SKM-1 treated with dmso at 0.1 percent for 144 hours (cell line): ENCODE measurements around the gene PRRT2.

Experiments
- DNase-seq: peaks from one replicate; lab custom pipeline; 2025; ENCODE audit not compliant: unreplicated experiment; lab: John Stamatoyannopoulos, UW

Gene PRRT2

DNA sequence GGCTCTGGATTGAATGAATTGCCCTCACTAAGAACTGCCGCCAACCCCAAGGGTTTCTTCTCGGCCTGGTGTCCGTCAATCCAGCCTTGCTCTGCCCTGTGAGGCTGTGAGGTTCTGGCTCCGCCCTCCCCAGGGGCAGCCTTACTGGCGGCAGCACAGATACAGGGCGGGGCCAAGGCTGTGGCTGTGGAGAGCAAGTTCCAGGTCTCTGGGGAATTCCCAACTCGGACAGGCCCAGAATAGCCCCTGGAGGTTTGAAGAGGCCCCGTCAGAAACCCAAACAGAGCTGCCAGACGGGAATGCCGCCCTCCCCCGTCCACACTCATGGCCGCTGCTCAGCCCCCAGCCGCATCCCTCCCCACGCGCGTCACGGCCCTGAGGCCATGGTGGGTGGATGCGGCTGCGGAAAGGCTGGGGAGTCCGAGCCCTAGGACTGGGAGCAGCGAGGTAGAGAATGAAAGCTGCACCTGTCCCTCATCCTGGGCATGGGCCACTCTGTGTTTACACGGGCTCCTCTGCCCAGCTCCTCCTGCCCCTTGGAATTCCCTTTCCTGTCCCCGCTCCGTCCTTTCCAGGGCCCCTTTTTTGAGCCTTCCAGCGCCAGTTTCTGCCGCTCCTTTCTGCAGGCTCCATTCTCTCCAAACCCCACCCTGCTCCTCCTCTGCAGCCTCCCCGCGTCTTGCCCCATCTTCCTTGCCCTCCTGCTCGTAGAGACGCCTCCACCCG is 660 bp upstream of the PRRT2 start:
- no peak for DNase-seq

DNA sequence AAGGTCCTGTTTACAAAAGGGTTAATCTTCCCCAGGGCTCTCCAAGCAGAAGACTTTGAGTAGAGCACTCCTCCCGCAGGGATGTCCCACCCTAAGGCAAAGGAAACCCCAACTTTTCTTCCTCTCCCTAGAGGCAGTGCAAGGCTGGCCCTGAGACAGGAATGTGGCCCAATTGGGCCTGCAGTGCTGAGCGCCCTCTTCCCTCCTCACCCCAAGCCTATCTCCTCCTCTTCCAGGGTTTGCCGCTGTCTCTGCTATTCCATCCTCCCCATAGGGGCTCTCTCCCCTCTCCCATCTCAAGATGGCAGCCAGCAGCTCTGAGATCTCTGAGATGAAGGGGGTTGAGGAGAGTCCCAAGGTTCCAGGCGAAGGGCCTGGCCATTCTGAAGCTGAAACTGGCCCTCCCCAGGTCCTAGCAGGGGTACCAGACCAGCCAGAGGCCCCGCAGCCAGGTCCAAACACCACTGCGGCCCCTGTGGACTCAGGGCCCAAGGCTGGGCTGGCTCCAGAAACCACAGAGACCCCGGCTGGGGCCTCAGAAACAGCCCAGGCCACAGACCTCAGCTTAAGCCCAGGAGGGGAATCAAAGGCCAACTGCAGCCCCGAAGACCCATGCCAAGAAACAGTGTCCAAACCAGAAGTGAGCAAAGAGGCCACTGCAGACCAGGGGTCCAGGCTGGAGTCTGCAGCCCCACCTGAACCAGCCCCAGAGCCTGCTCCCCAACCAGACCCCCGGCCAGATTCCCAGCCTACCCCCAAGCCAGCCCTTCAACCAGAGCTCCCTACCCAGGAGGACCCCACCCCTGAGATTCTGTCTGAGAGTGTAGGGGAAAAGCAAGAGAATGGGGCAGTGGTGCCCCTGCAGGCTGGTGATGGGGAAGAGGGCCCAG is 1.0 kb downstream of the PRRT2 start:
- DNase-seq = no peak

DNA sequence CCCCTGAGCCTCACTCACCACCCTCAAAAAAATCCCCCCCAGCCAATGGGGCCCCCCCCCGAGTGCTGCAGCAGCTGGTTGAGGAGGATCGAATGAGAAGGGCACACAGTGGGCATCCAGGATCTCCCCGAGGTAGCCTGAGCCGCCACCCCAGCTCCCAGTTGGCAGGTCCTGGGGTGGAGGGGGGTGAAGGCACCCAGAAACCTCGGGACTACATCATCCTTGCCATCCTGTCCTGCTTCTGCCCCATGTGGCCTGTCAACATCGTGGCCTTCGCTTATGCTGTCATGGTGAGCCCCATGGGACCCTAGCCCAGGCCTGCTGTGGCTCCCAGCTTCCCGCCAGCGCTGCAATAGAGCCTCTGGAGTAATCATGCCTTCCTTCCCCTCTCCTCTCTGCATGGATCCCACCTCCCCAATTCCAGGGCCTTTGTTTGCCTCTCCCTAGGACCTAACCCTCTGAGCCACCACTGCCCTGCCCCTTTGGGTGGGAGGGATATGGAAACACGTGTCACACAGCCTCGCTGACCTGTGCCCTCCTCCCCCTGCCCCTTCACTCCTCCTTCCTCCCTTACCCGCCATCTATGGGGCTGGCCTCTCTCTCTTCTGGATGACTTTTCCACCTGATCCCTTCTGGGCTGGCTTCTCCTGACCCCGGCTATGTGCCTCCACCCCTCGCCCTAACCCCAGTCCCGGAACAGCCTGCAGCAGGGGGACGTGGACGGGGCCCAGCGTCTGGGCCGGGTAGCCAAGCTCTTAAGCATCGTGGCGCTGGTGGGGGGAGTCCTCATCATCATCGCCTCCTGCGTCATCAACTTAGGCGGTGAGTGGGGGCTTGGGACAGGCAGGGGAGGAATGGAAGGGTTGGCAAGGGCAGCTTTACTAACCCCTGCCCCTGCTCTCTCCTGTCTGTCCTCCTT is 1.9 kb downstream of the PRRT2 start:
- DNase-seq = no peak

DNA sequence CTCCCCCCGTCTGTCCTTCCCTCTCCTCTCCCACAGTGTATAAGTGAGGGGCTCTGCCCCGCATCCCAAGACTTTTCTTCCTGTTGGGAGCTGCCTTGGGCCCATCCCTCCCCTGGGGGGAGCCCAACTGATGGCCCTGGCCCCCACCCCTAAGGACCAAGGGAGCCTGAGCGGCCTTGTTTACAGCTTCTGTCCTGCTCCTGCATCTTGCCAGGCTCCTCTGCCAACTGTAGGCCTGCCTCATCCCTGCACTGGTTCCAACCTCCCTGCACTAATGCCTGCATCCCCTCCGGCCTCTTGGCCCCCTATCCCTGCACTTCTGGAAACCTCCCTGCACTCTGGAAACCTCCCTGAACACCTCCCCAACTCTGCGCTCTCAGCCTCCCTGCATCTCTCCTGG is 2.6 kb downstream of the PRRT2 start:
- no peak for DNase-seq

DNA sequence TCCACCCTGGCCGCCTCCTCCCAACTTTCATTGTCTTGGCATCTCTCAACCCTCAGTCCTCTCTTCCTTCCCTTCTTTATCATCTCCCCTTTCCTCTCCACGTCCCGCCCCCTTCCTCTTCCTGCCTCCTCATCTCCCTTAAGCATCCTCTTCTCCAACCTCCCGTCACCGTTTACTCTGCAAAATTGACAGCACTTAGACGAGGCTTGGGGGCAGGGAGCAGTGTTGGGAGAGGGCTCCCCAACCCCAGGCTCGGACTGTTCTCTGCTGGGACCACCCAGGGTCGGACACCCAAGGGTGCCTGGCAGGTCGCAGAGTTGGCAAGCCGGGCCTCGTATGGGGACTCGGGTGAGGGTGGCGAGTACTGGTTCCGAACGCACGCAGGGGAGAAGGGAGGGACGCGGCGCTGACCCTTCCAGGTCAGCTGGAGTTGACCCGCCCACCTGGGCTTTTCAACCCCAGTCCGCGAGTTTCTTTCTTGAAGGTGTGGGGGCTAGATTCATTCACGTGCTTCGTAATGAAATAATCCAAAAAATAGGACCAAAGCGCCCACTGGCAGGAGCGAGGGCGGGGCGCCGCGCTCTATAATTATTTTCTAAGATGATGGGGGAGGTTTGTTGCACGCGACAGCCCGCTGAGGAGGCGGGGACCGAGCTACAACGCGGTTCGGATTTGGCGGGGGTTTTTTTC is 3.2 kb downstream of the PRRT2 start:
- DNase-seq = no peak

DNA sequence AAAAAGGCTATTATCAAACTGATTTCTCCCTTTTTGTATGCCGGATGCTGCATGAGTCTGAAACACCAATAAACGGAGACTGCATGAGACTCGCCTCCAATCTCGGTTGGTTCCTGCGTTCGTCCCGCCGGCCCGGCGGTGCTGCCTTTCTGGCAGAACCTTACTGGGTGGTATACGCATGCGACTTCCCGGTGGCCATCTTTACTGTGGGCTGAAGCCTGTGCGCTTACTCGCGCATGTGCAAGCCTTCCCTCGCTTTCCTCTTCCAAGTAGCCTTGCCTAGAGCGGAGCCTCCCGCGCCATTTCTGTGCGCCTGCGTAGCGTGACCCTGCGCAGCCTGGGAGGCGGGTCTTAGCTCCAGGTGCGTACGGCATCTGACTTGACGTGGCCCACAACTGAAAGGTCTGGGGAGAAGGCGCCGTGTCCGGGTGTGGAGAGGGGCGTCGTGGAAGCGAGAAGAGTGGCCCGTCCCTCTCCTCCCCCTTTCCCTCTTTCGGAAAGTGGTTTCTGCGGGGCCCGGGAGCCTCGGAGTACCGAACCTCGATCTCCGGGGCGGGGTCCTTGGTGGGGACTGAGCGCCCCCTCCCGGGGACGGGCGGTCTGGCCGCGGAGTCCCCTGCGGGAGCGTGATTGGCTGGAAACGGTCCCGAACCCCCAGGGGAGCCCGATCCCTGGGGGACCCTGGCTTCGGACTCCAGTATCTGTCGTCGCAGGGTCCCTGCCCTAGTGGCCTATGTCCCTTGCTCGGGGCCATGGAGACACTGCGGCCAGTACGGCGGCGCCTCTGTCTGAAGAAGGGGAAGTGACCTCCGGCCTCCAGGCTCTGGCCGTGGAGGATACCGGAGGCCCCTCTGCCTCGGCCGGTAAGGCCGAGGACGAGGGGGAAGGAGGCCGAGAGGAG is 4.0 kb downstream of the PRRT2 start, which contains the start of gene PAGR1:
PAGR1 (plus strand) TSS at position 360 of the 901 bp plus-strand sequence; CDS start at position 734, 374 bp downstream.
- peak; percentile 98 for DNase-seq

DNA sequence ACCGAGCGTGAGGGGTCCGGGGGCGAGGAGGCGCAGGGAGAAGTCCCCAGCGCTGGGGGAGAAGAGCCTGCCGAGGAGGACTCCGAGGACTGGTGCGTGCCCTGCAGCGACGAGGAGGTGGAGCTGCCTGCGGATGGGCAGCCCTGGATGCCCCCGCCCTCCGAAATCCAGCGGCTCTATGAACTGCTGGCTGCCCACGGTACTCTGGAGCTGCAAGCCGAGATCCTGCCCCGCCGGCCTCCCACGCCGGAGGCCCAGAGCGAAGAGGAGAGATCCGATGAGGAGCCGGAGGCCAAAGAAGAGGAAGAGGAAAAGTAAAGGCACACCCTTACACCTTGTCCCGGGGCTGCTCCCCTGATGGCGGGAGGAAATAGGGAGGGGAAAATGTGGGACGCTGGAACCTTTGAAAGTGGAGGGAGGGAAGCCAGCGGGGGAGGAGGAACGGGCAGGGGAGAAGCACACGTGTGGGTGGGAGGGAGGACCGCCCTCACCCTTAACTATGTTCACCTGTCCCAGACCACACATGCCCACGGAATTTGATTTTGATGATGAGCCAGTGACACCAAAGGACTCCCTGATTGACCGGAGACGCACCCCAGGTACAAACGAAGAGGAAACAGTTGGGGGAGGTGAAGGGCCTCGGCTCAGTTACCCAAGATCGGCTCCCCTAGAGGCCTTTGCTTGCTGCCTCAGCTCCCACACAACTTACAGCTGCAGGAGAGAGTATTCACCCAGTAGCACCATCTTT is 4.9 kb downstream of the PRRT2 start:
- DNase-seq = peak; percentile 69

DNA sequence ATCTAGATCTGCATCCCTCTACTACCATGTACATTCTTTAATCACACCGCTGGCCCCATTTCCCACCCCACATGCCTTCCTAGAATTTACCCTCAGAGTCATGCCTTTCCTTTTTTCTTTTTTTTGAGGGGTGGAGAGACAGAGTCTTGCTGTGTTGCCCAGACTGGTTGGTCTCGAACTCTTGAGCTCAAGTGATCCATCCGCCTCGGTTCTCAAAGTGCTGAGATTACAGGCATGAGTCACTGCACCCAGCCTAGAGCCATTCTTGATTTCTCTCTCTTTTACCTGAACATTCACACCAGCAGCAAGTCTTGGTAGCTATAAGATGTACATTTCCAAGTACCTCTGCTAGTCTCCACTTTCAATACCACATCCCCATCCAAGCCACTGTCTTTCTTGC is 6.1 kb downstream of the PRRT2 start:
- no peak for DNase-seq

DNA sequence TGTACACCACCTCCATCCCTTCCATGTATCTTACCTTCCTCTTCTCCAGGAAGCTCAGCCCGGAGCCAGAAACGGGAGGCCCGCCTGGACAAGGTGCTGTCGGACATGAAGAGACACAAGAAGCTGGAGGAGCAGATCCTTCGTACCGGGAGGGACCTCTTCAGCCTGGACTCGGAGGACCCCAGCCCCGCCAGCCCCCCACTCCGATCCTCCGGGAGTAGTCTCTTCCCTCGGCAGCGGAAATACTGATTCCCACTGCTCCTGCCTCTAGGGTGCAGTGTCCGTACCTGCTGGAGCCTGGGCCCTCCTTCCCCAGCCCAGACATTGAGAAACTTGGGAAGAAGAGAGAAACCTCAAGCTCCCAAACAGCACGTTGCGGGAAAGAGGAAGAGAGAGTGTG is 7.5 kb downstream of the PRRT2 start:
- no peak for DNase-seq

DNA sequence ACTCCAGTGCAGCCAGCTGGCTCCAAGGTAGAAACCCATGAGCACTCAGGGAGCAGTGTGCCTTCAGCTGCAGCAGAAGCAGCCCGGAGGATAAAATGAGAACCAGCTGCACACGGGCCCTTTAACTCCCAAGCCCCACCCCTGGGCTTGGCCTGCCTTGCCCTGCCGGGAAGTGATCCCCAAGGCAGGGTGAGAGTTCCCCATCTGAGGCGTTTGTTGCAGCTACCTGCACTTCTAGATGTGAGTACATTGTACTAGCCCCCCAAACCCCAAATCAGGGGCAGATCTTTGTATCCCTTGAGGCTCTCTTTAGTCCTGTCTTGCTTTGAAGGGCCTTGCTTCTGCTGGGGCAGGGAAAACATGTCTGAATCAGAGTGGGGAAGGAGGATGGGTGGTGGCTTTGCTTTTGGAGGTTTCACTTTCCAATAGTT is 8.3 kb downstream of the PRRT2 start, which contains the start of gene MVP:
MVP (plus strand) TSS at position 192 of the 431 bp plus-strand sequence. CDS start 10,088 bp downstream, outside the sequence.
- peak; percentile 64 for DNase-seq

DNA sequence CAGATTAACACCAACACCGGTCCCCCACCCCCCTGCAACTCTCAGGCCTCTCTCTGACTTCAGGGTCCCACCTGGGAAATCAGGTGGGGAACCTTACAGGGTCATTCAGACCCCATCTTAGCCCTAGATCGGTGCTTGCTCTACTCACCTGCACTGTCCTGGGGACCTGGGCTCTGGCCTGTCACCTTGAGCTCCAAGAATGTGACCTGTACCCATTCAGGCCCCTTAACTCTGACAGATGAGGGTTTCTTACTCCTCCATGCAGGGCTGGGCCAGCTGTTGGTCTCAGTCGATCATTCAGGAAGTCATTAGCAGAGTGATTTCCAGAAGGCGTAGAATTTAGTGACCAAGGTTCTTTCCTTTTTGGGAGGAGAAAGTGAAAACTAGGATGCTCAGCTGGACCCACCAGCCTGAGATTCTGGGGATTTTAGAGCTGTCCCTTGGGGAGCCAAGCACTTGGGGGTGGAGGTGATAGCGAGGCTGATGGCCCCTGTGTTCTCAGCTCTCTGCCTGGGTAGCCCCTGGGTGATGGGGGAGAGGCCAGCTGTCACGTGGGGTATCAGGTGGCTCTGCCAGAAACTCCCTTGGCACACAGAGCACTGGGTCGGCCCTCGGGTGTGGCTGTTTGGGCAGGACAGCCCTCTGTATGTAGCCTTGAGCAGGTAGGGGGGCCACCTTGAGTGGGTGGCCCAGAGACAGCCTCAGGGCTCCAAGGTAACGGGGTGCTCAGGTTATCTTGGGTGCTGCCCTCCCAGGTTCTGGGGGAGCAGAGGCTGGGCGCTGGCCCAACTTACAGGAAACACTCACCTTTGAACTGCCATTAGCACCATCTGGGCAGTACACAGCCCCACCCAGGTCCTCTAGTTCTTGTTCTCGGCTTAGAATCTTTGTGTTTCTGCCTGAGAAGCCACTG is 9.0 kb downstream of the PRRT2 start:
- no peak for DNase-seq

DNA sequence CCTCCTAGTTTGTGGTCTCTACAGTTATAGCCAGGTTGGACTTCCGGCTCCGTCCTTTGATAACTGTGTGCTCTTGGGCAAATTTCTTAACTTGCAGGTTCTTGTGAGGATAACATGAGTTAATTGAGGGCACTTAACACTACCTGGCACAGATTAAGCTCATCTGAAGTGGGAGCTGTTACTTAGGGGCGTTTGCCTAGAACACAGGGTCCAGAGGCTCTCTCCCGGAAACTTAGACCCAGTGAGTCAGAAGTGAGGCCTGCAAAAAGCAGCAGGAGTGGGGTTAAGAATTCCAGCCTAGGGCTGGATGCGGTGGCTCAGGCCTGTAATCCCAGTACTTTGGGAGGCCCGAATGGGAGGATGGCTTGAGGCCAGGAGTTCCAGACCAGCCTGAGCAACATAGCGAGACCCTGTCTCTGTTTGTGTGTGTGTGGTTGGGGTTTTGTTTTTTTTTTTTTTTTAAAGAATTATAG is 9.7 kb downstream of the PRRT2 start:
- no peak for DNase-seq

DNA sequence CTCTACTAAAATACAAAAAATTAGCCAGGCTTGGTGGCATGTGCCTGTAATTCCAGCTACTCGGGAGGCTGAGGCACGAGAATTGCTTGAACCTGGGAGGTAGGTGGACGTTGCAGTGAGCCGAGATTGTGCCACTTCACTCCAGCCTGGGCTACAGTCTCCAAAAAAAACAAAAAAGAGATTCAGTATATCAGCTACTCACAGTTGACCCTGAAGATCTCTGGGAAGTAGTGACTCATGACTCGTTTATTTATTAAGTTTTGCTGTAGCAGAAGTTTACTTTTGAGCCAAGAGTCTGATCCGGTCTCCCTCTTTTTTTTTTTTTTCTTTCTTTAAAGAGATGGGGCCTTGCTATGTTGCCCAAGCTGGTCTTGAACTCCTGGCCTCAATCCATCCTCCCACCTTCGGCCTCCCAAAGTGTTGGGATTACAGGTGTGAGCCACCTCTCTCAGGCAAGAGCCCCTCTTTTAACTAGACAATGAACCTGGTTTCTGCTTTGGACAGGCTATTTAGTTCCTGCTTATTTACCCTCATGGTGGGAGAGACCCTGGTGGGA is 12.7 kb downstream of the PRRT2 start:
- DNase-seq = no peak

DNA sequence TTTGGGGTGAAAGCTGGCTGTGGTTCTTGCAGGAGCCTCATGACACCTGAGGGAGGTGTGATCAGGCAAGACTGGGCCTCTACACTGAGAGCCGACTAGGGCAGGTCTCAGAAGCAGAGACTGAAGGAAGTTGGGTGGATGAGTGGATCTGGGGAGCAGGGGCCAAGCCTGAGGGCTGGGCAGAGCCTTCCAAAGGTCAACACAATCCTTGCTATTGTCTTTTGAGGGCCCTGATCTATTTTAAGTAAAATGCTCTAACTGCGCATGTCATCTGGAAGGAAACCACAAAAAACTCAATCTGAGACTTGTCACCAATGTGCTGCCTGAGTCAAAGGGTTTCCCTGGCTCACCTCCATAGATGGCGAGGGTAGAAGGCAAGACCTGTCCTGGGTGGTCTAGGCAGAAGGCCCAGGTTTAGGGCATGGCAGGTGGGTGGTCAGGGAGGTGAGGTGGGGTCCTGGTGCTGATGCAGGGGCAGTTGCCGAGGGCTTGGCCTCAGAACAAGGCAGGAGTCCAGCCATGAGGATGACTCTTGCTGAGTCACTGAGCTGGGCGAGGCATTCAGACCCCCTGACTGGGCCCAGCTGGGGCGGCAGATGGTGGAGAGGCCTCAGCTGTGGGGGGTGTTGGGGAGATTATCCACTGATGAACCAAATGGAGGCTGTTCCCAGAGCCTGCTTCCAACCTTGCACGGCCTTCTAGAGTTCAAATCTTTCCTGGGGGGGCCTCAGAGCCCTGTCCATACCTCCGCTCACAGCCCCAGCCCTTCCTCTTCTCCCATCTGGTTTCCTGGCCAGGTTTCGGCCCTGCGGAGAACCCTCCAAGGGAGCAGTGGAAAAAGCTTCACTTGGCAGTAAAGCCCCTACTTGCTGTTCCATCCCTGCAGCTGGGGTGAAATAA is 13.4 kb downstream of the PRRT2 start:
- DNase-seq = no peak

DNA sequence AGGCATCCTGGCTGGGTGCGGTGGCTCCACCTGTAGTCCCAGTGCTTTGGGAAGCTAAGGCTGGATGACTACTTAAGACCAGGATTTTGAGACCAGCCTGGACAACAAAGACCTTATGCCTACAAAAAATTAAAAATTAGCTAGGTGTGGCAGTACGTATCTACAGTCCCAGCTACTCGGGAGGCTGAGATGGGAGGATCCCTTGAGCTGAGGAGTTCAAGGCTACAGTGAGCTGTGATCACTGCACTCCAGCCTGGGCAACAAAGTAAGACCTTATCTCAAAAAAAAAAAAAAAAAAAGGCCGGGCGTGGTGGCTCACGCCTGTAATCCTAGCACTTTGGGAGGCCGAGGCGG is 14.3 kb downstream of the PRRT2 start:
- no peak for DNase-seq

DNA sequence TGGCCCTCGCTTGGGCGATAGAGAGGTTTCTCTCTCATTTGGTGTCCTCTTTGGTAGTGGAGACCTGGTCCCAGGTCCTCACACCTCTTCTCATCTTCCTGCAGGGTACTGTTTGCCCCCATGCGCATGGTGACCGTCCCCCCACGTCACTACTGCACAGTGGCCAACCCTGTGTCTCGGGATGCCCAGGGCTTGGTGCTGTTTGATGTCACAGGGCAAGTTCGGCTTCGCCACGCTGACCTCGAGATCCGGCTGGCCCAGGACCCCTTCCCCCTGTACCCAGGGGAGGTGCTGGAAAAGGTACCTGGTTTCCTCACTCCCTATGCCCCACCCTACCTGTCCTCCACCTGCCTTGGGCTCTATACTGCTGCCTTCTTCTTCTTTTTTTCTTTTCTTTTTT is 18.8 kb downstream of the PRRT2 start:
- no peak for DNase-seq
